ENCODE results near the gene TFCP2.

The TFCP2 gene

GRCh38 chr12:51067229-51067628 lies 105.7 kb downstream of the TFCP2 start:
- Histone ChIP-seq H4K8ac (ENCODE audit: low read depth, low read length) (no peak overlapping the region), H3K36me3 (replicated peaks in 1 of 2; ENCODE audit: control insufficient read depth in 2 of 2, insufficient read depth in 2 of 2, low read length in 2 of 2) (peaks cover 45 to 91% of the 10 kb centered on the region in 2 donors), H2AK5ac (ENCODE audit: low read depth, low read length) (no peak overlapping the region), H2AFZ (ENCODE audit: low read length) (no peak overlapping the region), H2BK120ac (ENCODE audit: low read depth, low read length) (no peak overlapping the region), H4K91ac (ENCODE audit: low read depth, low read length, poor library complexity) (no peak overlapping the region), H3K4me3 (ENCODE audit: low read length in 2 of 2) (no peak overlapping the region), H2BK15ac (ENCODE audit: low read length) (no peak overlapping the region), H3K79me1 (ENCODE audit: low read depth, low read length) (no peaks in the 10 kb centered on the region), H3K9ac (ENCODE audit: low read depth, low read length, poor library complexity) (no peak overlapping the region), H2BK5ac (ENCODE audit: low read length) (no peak overlapping the region), H3K27me3 (ENCODE audit: control insufficient read depth in 3 of 3, insufficient read depth in 3 of 3, low read depth in 1 of 3, low read length in 3 of 3) (no peaks in the 10 kb centered on the region), H3K4ac (ENCODE audit: low read length) (no peak overlapping the region), H3K4me1 (ENCODE audit: control insufficient read depth in 2 of 2, insufficient read depth in 1 of 2, low read depth in 1 of 2, low read length in 2 of 2) (no peaks in the 10 kb centered on the region), H3K14ac (ENCODE audit: low read length) (no peak overlapping the region), H3K9me3 (replicated peaks in 1 of 2; ENCODE audit: control insufficient read depth in 2 of 2, insufficient read depth in 1 of 2, low read depth in 1 of 2, low read length in 2 of 2) (peaks cover 0 to 2% of the 10 kb centered on the region in 2 donors), H3K23ac (ENCODE audit: low read depth, low read length, poor library complexity) (no peak overlapping the region), H2BK12ac (ENCODE audit: low read length) (no peak overlapping the region), H3K18ac (ENCODE audit: low read length) (no peak overlapping the region), H3K4me2 (ENCODE audit: insufficient read depth, low read length, poor library complexity, severe bottlenecking) (no peak overlapping the region), H3K27ac (replicated peaks; ENCODE audit: low read length) (no peak overlapping the region)
- WGBS, 2 donors (ENCODE audit: extremely low coverage in 2 of 2, insufficient read length in 2 of 2, insufficient replicate concordance in 1 of 2), result no CpG with 5 or more reads among the region's 4 CpGs
- no peak for DNase-seq (ENCODE audit: low spot score)

GRCh38 chr12:51065530-51065929 lies 107.4 kb downstream of the TFCP2 start:
- Histone ChIP-seq H2BK12ac (ENCODE audit: low read length) (no peak overlapping the region), H2BK120ac (ENCODE audit: low read depth, low read length) (no peak overlapping the region), H4K8ac (ENCODE audit: low read depth, low read length) (no peak overlapping the region), H3K14ac (ENCODE audit: low read length) (no peak overlapping the region), H3K18ac (ENCODE audit: low read length) (no peak overlapping the region), H2AK5ac (ENCODE audit: low read depth, low read length) (no peak overlapping the region), H2BK15ac (ENCODE audit: low read length) (no peak overlapping the region), H3K36me3 (replicated peaks in 1 of 2; ENCODE audit: control insufficient read depth in 2 of 2, insufficient read depth in 2 of 2, low read length in 2 of 2) (peaks cover 38 to 89% of the 10 kb centered on the region in 2 donors), H3K23ac (ENCODE audit: low read depth, low read length, poor library complexity) (no peak overlapping the region), H3K4me1 (ENCODE audit: control insufficient read depth in 2 of 2, insufficient read depth in 1 of 2, low read depth in 1 of 2, low read length in 2 of 2) (no peaks in the 10 kb centered on the region), H3K4ac (ENCODE audit: low read length) (no peak overlapping the region), H3K4me2 (ENCODE audit: insufficient read depth, low read length, poor library complexity, severe bottlenecking) (no peak overlapping the region), H4K91ac (ENCODE audit: low read depth, low read length, poor library complexity) (no peak overlapping the region), H2BK5ac (ENCODE audit: low read length) (no peak overlapping the region), H3K4me3 (ENCODE audit: low read length in 2 of 2) (no peak overlapping the region), H3K27ac (replicated peaks; ENCODE audit: low read length) (no peak overlapping the region), H3K9me3 (replicated peaks in 1 of 2; ENCODE audit: control insufficient read depth in 2 of 2, insufficient read depth in 1 of 2, low read depth in 1 of 2, low read length in 2 of 2) (peaks cover 0 to 2% of the 10 kb centered on the region in 2 donors), H2AFZ (ENCODE audit: low read length) (no peak overlapping the region), H3K9ac (ENCODE audit: low read depth, low read length, poor library complexity) (no peak overlapping the region), H3K79me1 (ENCODE audit: low read depth, low read length) (no peaks in the 10 kb centered on the region), H3K27me3 (ENCODE audit: control insufficient read depth in 3 of 3, insufficient read depth in 3 of 3, low read depth in 1 of 3, low read length in 3 of 3) (no peaks in the 10 kb centered on the region)
- no peak for DNase-seq (ENCODE audit: low spot score)
- WGBS, 2 donors (ENCODE audit: extremely low coverage in 2 of 2, insufficient read length in 2 of 2, insufficient replicate concordance in 1 of 2), result no CpG with 5 or more reads among the region's 5 CpGs

- DNase-seq (ENCODE audit: low spot score), result no peak
- Histone ChIP-seq H3K4ac (ENCODE audit: low read length) (no peak overlapping the region), H2AK5ac (ENCODE audit: low read depth, low read length) (no peak overlapping the region), H3K9ac (ENCODE audit: low read depth, low read length, poor library complexity) (no peak overlapping the region), H2AFZ (ENCODE audit: low read length) (no peak overlapping the region), H3K9me3 (replicated peaks in 1 of 2; ENCODE audit: control insufficient read depth in 2 of 2, insufficient read depth in 1 of 2, low read depth in 1 of 2, low read length in 2 of 2) (peaks cover 0 to under 1% of the 10 kb centered on the region in 2 donors), H4K8ac (ENCODE audit: low read depth, low read length) (no peak overlapping the region), H2BK15ac (ENCODE audit: low read length) (no peak overlapping the region), H3K79me1 (ENCODE audit: low read depth, low read length) (no peaks in the 10 kb centered on the region), H3K14ac (ENCODE audit: low read length) (no peak overlapping the region), H3K27me3 (ENCODE audit: control insufficient read depth in 3 of 3, insufficient read depth in 3 of 3, low read depth in 1 of 3, low read length in 3 of 3) (no peaks in the 10 kb centered on the region), H3K4me2 (ENCODE audit: insufficient read depth, low read length, poor library complexity, severe bottlenecking) (no peak overlapping the region), H3K23ac (ENCODE audit: low read depth, low read length, poor library complexity) (no peak overlapping the region), H3K4me1 (ENCODE audit: control insufficient read depth in 2 of 2, insufficient read depth in 1 of 2, low read depth in 1 of 2, low read length in 2 of 2) (no peaks in the 10 kb centered on the region), H3K27ac (replicated peaks; ENCODE audit: low read length) (no peak overlapping the region), H4K91ac (ENCODE audit: low read depth, low read length, poor library complexity) (no peak overlapping the region), H3K18ac (ENCODE audit: low read length) (no peak overlapping the region), H2BK120ac (ENCODE audit: low read depth, low read length) (no peak overlapping the region), H3K4me3 (ENCODE audit: low read length in 2 of 2) (no peak overlapping the region), H2BK5ac (ENCODE audit: low read length) (no peak overlapping the region), H3K36me3 (replicated peaks in 1 of 2; ENCODE audit: control insufficient read depth in 2 of 2, insufficient read depth in 2 of 2, low read length in 2 of 2) (peaks cover 37 to 80% of the 10 kb centered on the region in 2 donors), H2BK12ac (ENCODE audit: low read length) (no peak overlapping the region)
- WGBS, 2 donors (ENCODE audit: extremely low coverage in 2 of 2, insufficient read length in 2 of 2, insufficient replicate concordance in 1 of 2), result no CpG with 5 or more reads among the region's 9 CpGs
Observed at GRCh38 chr12:51062631-51063397, 110.1 kb downstream of the TFCP2 start.

- Histone ChIP-seq H3K4me3 (ENCODE audit: low read length in 2 of 2) (peak overlapping the region in 1 of 2 donors; percentile 34), H3K4me1 (ENCODE audit: control insufficient read depth in 2 of 2, insufficient read depth in 1 of 2, low read depth in 1 of 2, low read length in 2 of 2) (no peaks in the 10 kb centered on the region), H3K4me2 (ENCODE audit: insufficient read depth, low read length, poor library complexity, severe bottlenecking) (no peak overlapping the region), H3K27ac (replicated peaks; ENCODE audit: low read length) (no peak overlapping the region), H4K91ac (ENCODE audit: low read depth, low read length, poor library complexity) (no peak overlapping the region), H3K36me3 (replicated peaks in 1 of 2; ENCODE audit: control insufficient read depth in 2 of 2, insufficient read depth in 2 of 2, low read length in 2 of 2) (peaks cover 27 to 54% of the 10 kb centered on the region in 2 donors), H3K9ac (ENCODE audit: low read depth, low read length, poor library complexity) (no peak overlapping the region), H2BK15ac (ENCODE audit: low read length) (no peak overlapping the region), H3K23ac (ENCODE audit: low read depth, low read length, poor library complexity) (no peak overlapping the region), H3K9me3 (replicated peaks in 1 of 2; ENCODE audit: control insufficient read depth in 2 of 2, insufficient read depth in 1 of 2, low read depth in 1 of 2, low read length in 2 of 2) (no peaks in the 10 kb centered on the region), H3K14ac (ENCODE audit: low read length) (no peak overlapping the region), H3K4ac (ENCODE audit: low read length) (no peak overlapping the region), H4K8ac (ENCODE audit: low read depth, low read length) (no peak overlapping the region), H3K27me3 (ENCODE audit: control insufficient read depth in 3 of 3, insufficient read depth in 3 of 3, low read depth in 1 of 3, low read length in 3 of 3) (no peaks in the 10 kb centered on the region), H3K79me1 (ENCODE audit: low read depth, low read length) (no peaks in the 10 kb centered on the region), H2BK12ac (ENCODE audit: low read length) (no peak overlapping the region), H2BK120ac (ENCODE audit: low read depth, low read length) (no peak overlapping the region), H2BK5ac (ENCODE audit: low read length) (no peak overlapping the region), H2AFZ (ENCODE audit: low read length) (peak overlapping the region; percentile 25), H3K18ac (ENCODE audit: low read length) (no peak overlapping the region), H2AK5ac (ENCODE audit: low read depth, low read length) (no peak overlapping the region)
- DNase-seq (ENCODE audit: low spot score), result no peak
- WGBS, 2 donors (ENCODE audit: extremely low coverage in 2 of 2, insufficient read length in 2 of 2, insufficient replicate concordance in 1 of 2), result no CpG with 5 or more reads among the region's 7 CpGs
Observed at GRCh38 chr12:51059086-51059485, 113.8 kb downstream of the TFCP2 start.

Measured in neuronal stem cell (in vitro differentiated cells).